GM23338 (cell line): ENCODE results near the gene KAT14. TPM values are rescaled to one million over a fixed set of nuclear protein-coding genes. Genes with fewer than 3 reads are reported as not detected.

ENCODE experiments used
- ATAC-seq: fragments of 200-7000 bp; cut with Tn5 transposase; 3 replicates; pipeline ENCODE4 v1.9.1; 2020
- DNase-seq: peaks from one replicate; pipeline ENCODE4 v3.0.0-alpha.2; 2015; ENCODE audit warnings: low spot score
- H2AFZ ChIP-seq: fragments of 200-600 bp; sonication (generic); 2 replicates; pipeline ENCODE4 v1.8.0; 2016; ENCODE audit warnings: antibody characterized with exemption, mild to moderate bottlenecking, moderate library complexity
- H3F3A ChIP-seq: fragments of 200-600 bp; sonication (generic); replicated peaks from 2 replicates; pipeline ENCODE4 v1.8.0; 2017; ENCODE audit warnings: antibody characterized with exemption, mixed run types, low read depth
- H3K27ac ChIP-seq: fragments of 200-600 bp; sonication (generic); 2 replicates; pipeline ENCODE4 v1.6.1; 2016; ENCODE audit warnings: low read depth
- H3K27me3 ChIP-seq: fragments of 200-600 bp; sonication (generic); 2 replicates; pipeline ENCODE4 v1.8.0; 2016; ENCODE audit warnings: mild to moderate bottlenecking, mixed run types, moderate library complexity; ENCODE audit not compliant: insufficient read depth
- H3K36me3 ChIP-seq: fragments of 200-600 bp; sonication (generic); 2 replicates; pipeline ENCODE4 v1.8.0; 2016; ENCODE audit warnings: mild to moderate bottlenecking; ENCODE audit not compliant: insufficient read depth
- H3K4me1 ChIP-seq: fragments of 200-600 bp; sonication (generic); 2 replicates; pipeline ENCODE4 v1.8.0; 2016; ENCODE audit warnings: mild to moderate bottlenecking, moderate library complexity; ENCODE audit not compliant: insufficient read depth
- H3K4me2 ChIP-seq: fragments of 200-600 bp; sonication (generic); 2 replicates; pipeline ENCODE4 v1.7.1; 2017; ENCODE audit warnings: mixed run types
- H3K4me3 ChIP-seq: fragments of 200-600 bp; sonication (generic); 2 replicates; pipeline ENCODE4 v1.6.1; 2016; ENCODE audit warnings: mixed run types
- H3K79me2 ChIP-seq: fragments of 200-600 bp; sonication (generic); replicated peaks from 2 replicates; pipeline ENCODE4 v1.8.0; 2017; ENCODE audit warnings: mild to moderate bottlenecking; ENCODE audit not compliant: insufficient read depth
- H3K9me2 ChIP-seq: fragments of 200-600 bp; sonication (generic); 2 replicates; pipeline ENCODE4 v1.8.0; 2017; ENCODE audit not compliant: insufficient read depth
- H4K20me1 ChIP-seq: fragments of 200-600 bp; sonication (generic); replicated peaks from 2 replicates; pipeline ENCODE4 v1.8.0; 2017; ENCODE audit warnings: mild to moderate bottlenecking; ENCODE audit not compliant: insufficient read depth
- H3K27ac Mint-ChIP-seq: 2 replicates; pipeline ENCODE4 v1.8.0; 2020; ENCODE audit warnings: inconsistent platforms, mild to moderate bottlenecking, moderate library complexity, mixed read lengths
- H3K27me3 Mint-ChIP-seq: 3 replicates; pipeline ENCODE4 v1.8.0; 2022; ENCODE audit warnings: low read depth, mild to moderate bottlenecking, moderate library complexity, mixed read lengths, inconsistent platforms; ENCODE audit not compliant: insufficient read depth, poor library complexity
- H3K36me3 Mint-ChIP-seq: 3 replicates; pipeline ENCODE4 v1.8.0; 2021; ENCODE audit warnings: low read depth, mild to moderate bottlenecking, inconsistent platforms, moderate library complexity, mixed read lengths
- H3K4me1 Mint-ChIP-seq: 3 replicates; pipeline ENCODE4 v1.8.0; 2020; ENCODE audit warnings: mild to moderate bottlenecking, inconsistent platforms, mixed read lengths
- H3K4me3 Mint-ChIP-seq: 3 replicates; pipeline ENCODE4 v1.8.0; 2021; ENCODE audit warnings: moderate library complexity, mild to moderate bottlenecking, inconsistent platforms, mixed read lengths
- H3K9me3 Mint-ChIP-seq: 3 replicates; pipeline ENCODE4 v1.8.0; 2020; ENCODE audit warnings: moderate library complexity, mild to moderate bottlenecking, inconsistent platforms, mixed read lengths
- CREB1 ChIP-seq: fragments of 250-450 bp; sonication (Bioruptor Pico); IDR thresholded peaks from 2 replicates; pipeline ENCODE4 v1.5.0; 2020; ENCODE audit warnings: low read depth, mild to moderate bottlenecking, moderate library complexity
- EZH2 ChIP-seq: fragments of 200-600 bp; sonication (generic); IDR thresholded peaks from one replicate; pipeline ENCODE4 v1.8.0; 2017; ENCODE audit warnings: antibody characterized with exemption, mild to moderate bottlenecking, low read depth; ENCODE audit not compliant: unreplicated experiment
- EZH2phosphoT487 ChIP-seq: fragments of 200-600 bp; sonication (generic); IDR thresholded peaks from one replicate; pipeline ENCODE4 v1.8.1; 2018; ENCODE audit warnings: antibody characterized with exemption; ENCODE audit not compliant: unreplicated experiment
- NANOG ChIP-seq: IDR thresholded peaks from 2 replicates; pipeline ENCODE4 v1.6.1; 2016; ENCODE audit warnings: antibody characterized with exemption, borderline replicate concordance
- STAT1 ChIP-seq: IDR thresholded peaks from one replicate; pipeline ENCODE4 v1.6.1; 2016; ENCODE audit warnings: antibody characterized with exemption; ENCODE audit not compliant: unreplicated experiment
- ZNF114 ChIP-seq: fragments of 250-450 bp; sonication (Bioruptor Pico); IDR thresholded peaks from 2 replicates; pipeline ENCODE4 v1.5.0; 2020; ENCODE audit warnings: mild to moderate bottlenecking, moderate library complexity
- ZNF331 ChIP-seq: fragments of 250-450 bp; sonication (Bioruptor Pico); IDR thresholded peaks from 2 replicates; pipeline ENCODE4 v1.5.0; 2020; ENCODE audit warnings: low read depth, mild to moderate bottlenecking, moderate library complexity
- ZNF462 ChIP-seq: fragments of 250-450 bp; sonication (Bioruptor Pico); IDR thresholded peaks from 2 replicates; pipeline ENCODE4 v1.5.0; 2020; ENCODE audit warnings: mild to moderate bottlenecking, moderate library complexity
- polyA plus RNA-seq: library from polyadenylated mRNA; unstranded; fragments of >200 nt; fragmentation: Nextera tagmentation; extraction: Ambion mirVana; gene quantifications from 2 replicates; pipeline ENCODE4 v1.2.1, GENCODE V29; 2016
- total RNA-seq: library from RNA; depleted of rRNA; stranded (reverse); fragments of >200 nt; shearing (Covaris generic); gene quantifications from 2 replicates; pipeline ENCODE4 v1.2.3, GENCODE V29; 2014
- TF ChIP-seq, protein P1 (sequence below), 2 experiments: fragments of 200-600 bp in 1 of 2; sonication (generic) in 1 of 2; conservative IDR thresholded peaks; 2 replicates each; pipeline versions ENCODE4 v1.5.1 to v1.6.1; 2016 to 2017; ENCODE audit warnings: antibody characterized with exemption in 2 of 2, low read depth in 2 of 2, mild to moderate bottlenecking in 2 of 2, moderate library complexity in 1 of 2

KAT14 gene
- total and polyA plus RNA-seq, 2 experiments from 2014 or later = 17.8 to 25.0 TPM

DNA sequence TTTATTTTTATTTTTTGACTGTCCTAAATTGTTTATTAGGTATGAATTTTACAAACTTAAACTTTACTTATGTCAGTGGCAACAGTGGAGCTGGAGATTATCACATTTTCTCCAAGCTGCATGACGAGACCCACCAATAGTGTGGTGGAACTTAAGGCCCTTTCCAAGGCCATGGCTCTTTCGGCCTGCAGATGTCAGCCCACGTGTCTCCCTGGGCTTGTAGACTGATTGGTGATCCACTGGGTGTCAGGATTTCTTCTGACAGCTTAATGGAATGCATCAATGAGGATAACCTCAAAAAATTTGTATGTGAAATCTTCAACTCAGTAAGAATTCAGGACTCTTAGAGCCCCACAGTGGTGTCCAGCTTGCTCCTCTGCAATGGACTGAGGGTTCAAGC, 47.6 kb upstream of the KAT14 start:
- H3K9me2 ChIP-seq = no peaks in the 10 kb centered on the region
- H3K27me3 Mint-ChIP-seq = peaks cover 5% of the 10 kb centered on the region
- H3K4me2 ChIP-seq = no peak overlapping the region
- H2AFZ ChIP-seq = no peak overlapping the region
- DNase-seq (no peak), ATAC-seq (no peak)
- no peaks in the 10 kb centered on the region for H3K4me1 ChIP-seq
- H3K4me3 ChIP-seq = no peak overlapping the region
- H3K9me3 Mint-ChIP-seq = no peaks in the 10 kb centered on the region
- H3K4me3 Mint-ChIP-seq = no peak overlapping the region
- no peaks in the 10 kb centered on the region for H3K36me3 ChIP-seq
- no peak for TF ChIP-seq ZNF114 (CRISPR knock-in tag)
- TF ChIP-seq, protein P1, sequence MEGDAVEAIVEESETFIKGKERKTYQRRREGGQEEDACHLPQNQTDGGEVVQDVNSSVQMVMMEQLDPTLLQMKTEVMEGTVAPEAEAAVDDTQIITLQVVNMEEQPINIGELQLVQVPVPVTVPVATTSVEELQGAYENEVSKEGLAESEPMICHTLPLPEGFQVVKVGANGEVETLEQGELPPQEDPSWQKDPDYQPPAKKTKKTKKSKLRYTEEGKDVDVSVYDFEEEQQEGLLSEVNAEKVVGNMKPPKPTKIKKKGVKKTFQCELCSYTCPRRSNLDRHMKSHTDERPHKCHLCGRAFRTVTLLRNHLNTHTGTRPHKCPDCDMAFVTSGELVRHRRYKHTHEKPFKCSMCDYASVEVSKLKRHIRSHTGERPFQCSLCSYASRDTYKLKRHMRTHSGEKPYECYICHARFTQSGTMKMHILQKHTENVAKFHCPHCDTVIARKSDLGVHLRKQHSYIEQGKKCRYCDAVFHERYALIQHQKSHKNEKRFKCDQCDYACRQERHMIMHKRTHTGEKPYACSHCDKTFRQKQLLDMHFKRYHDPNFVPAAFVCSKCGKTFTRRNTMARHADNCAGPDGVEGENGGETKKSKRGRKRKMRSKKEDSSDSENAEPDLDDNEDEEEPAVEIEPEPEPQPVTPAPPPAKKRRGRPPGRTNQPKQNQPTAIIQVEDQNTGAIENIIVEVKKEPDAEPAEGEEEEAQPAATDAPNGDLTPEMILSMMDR (conservative IDR thresholded peaks at IDR 0.05; ENCODE audit: low read depth in 2 of 2) = peak in 1 of 2 experiments; percentile 23; a peak in 2 of 4 replicates
- H3K36me3 Mint-ChIP-seq = no peaks in the 10 kb centered on the region
- H3F3A ChIP-seq = no peaks in the 10 kb centered on the region
- H3K27ac ChIP-seq = no peak overlapping the region
- no peaks in the 10 kb centered on the region for H4K20me1 ChIP-seq
- H3K27ac Mint-ChIP-seq = no peak overlapping the region
- no peaks in the 10 kb centered on the region for H3K27me3 ChIP-seq
- peaks cover 6% of the 10 kb centered on the region; the same call in 2 of the 3 replicates for H3K4me1 Mint-ChIP-seq
- no peaks in the 10 kb centered on the region for H3K79me2 ChIP-seq

GRCh38 chr20:18090477-18090876, 47.2 kb upstream of the KAT14 start:
- no peak for ATAC-seq
- no peak overlapping the region for H3K27ac ChIP-seq
- H3K4me2 ChIP-seq = no peak overlapping the region
- peaks cover 5% of the 10 kb centered on the region for H3K27me3 Mint-ChIP-seq
- peaks cover 6% of the 10 kb centered on the region; the same call in 2 of the 3 replicates for H3K4me1 Mint-ChIP-seq
- H3K9me3 Mint-ChIP-seq = no peaks in the 10 kb centered on the region
- H3K27ac Mint-ChIP-seq = no peak overlapping the region
- H3K4me3 Mint-ChIP-seq = no peak overlapping the region
- no peaks in the 10 kb centered on the region for H3K9me2 ChIP-seq
- H3K36me3 Mint-ChIP-seq = no peaks in the 10 kb centered on the region
- H2AFZ ChIP-seq = no peak overlapping the region
- no peaks in the 10 kb centered on the region for H3F3A ChIP-seq
- H3K4me1 ChIP-seq = no peaks in the 10 kb centered on the region
- no peaks in the 10 kb centered on the region for H3K79me2 ChIP-seq
- H3K36me3 ChIP-seq = no peaks in the 10 kb centered on the region
- no peak for DNase-seq
- no peaks in the 10 kb centered on the region for H4K20me1 ChIP-seq
- no peak overlapping the region for H3K4me3 ChIP-seq
- no peaks in the 10 kb centered on the region for H3K27me3 ChIP-seq
- no peak for TF ChIP-seq NANOG
- no peak for TF ChIP-seq ZNF462 (CRISPR knock-in tag)
- TF ChIP-seq CREB1 = no peak
- TF ChIP-seq STAT1 = no peak
- TF ChIP-seq, protein P1 (conservative IDR thresholded peaks at IDR 0.05; ENCODE audit: low read depth in 2 of 2) = no peak
- no peak for TF ChIP-seq EZH2phosphoT487
- TF ChIP-seq ZNF331 (CRISPR knock-in tag) = no peak
- no peak for TF ChIP-seq EZH2
